ENCODE measurements around the gene CEACAM8.
"Not testable (repeated sequence)": the region's sequence is repeated elsewhere in the genome, so short reads cannot be mapped to it uniquely, and the experiment has no call there.

The CEACAM8 gene

DNA sequence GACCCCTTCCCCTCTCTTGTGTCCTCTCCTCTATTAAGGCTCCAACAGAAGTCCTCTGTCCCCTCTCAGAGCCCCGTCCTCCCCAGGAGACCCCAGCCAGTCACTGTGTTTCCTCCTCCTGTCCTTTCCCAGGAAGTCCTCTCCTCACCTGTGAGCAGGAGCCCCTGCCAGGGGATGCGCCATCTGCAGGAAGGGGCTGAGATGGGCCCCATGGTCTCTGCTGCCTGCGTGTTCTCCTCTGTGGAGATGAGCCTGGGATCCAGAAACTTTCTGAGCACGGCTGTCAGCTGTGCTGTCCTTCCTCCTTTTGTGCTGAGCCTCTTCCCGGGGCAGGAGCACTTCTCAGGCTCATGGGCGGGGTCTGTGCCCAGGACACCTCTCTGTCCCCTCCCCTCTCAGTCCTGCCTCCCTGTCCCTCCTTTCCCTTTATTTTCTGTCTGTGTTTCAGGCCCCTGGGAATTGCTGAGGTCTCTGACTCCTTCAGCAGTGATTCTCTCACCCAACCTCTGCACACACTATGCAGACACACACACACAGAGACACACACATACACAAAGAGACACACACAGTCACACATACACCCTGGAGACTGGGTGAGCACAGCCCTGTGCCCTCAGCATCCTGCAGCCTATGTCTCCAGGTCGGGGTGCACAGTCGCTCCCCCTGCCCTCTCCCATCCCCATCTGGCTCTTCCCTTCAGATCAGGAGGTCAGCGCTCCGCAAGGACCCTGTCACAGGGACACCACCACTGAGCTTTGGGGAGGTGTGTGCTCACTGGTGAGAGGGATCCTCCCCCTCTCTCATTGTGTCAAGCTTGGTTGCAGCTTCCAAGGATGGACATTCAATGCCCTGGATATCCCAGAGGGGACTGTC lies at the start of gene CEACAM8:
TSS of gene CEACAM8 (minus strand) at position 308 of the 873 bp plus-strand sequence. CDS start at position 212, 96 bp downstream.
- DNase-seq = no peak

DNA sequence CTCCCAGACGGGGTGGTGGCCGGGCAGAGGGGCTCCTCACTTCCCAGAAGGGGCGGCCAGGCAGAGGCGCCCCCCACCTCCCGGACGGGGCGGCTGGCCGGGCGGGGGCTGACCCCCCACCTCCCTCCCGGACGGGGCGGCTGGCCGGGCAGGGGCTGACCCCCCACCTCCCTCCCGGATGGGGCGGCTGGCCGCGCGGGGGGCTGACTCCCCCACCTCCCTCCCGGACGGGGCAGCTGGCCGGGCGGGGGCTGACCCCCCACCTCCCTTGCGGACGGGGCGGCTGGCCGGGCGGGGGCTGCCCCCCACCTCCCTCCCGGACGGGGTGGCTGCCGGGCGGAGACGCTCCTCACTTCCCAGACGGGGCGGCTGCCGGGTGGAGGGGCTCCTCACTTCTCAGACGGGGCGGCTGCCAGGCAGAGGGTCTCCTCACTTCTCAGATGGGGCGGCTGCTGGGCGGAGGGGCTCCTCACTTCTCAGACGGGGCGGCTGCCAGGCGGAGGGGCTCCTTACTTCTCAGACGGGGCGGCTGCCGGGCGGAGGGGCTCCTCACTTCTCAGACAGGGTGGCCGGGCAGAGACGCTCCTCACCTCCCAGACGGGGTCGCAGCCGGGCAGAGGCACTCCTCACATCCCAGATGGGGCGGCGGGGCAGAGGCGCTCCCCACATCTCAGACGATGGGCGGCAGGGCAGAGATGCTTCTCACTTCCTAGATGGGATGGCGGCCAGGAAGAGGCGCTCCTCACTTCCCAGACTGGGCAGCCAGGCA lies 44.8 kb upstream of the CEACAM8 start:
- DNase-seq = not testable (repeated sequence)

DNA sequence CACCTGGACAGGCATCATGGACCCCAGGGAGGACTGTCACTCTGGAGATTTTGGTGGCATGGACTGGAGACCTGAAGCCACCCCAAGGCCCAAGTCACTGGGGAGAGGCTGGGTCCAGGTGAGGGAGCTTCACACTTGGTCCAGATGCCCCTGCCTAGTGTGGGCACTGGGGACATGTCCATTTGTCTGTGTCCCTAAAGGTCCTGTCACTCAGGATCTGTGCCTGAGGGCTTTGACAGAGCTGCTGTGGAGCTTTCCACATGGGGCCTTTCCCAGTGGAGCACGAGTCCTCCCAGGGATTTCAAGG lies 40.5 kb upstream of the CEACAM8 start:
- no peak for DNase-seq

DNA sequence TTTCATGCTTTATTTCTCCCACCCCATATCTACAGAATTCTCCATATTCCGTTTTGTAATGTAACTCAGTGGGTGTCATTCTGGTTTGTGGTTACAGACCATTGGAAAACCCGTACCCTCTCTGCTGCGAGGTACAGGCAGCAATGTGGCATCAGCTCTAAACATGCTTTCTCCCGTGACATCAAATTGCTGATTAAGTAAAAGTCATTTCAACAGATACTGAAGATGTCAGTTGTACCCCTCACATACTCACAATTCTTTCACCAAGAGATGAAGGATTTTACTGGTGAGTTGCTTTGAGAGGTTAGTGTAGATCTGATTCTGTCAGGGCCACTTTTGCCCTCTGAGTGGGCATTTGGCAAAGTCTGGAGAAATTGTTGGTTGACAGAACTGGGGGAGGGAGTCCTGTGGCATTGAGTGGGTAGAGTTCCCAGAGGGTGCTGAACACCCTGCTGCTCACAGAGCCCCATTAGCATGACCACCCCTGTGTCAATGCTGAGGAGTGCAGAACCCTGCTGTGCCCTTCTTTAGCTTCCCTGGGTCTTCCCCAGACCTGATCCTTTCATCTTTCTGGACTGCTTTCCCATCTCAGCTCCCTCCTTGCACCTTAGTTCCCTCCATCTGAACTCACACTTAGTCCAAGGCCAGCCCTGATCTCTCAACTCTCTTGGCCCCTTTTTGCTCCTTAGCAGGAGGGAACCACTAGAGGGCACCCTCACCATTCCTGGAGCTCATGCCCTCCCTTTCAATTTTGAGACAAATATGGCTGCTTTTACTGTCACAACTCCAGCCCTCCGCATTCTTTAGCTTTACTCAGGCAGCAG lies 39.9 kb upstream of the CEACAM8 start:
- DNase-seq = peak; percentile 75

DNA sequence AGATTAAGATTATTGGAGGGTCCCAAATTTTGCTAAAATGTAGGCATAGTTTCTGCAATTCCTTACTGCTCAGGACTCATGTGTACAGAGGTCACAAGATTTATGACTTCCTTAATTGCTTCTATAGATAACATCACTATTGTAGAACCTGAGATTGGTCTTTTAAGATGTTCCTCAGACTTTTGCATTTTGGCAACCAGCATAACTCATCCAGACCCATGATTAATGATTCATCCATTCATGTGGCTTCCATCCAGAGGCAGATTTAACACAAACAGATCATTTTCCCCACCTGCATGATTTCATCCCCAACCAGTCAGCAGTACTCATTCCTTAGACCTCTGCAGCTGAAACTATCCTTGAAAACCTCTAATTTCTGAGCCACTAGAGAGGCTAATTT lies 34.5 kb upstream of the CEACAM8 start:
- DNase-seq = no peak

DNA sequence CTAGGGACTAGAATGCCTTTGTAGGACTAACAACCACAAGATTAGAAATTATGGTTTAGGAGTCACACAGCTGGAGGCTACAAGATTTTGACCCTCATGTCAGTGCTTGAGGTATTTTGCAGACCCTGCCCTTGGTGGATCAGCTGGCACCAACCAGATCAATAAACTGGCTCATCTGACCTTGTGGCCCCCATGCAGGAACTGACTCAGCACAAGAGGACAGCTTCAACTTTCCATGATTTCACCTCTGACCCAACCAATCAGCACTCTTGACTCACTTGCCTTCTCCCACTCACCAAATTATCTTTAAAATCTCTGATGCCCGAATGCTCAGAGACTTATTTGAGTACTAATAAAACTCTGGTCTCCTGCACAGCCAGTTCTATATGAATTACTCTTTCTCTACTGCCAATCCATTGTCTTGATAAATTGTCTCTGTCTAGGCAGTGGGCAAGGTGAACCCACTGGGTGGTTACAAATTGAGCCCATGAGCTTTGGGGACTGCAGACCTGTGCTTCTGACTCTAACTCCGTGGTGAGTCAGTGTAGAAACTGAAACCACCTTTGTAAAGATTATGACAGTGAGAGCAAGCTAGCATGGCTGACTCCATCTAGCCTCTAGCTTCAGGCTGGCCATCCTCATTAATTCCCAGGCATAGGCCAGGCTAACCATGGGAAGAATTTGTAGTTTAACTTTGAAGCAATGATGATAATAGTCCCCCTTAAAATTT lies 33.9 kb upstream of the CEACAM8 start:
- DNase-seq = no peak

DNA sequence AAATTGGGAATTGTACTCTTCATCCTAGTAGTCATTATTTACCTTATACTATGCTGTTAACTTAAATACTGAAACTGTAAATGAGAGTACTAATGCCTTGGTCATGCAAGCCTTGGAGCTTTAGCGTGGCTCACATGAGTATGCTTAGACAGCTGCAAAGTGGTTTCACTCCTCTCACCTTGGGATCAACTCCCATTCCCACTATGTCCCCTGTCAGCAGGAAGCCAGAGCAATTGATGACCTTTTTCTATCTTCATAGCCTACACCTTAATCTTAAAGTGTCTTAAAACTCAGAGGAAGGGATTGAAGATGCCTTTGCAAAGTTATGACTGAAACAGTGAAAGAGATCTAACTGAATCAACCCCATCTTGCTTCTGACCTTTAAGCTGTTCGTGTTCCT lies 33.2 kb upstream of the CEACAM8 start:
- DNase-seq = no peak

DNA sequence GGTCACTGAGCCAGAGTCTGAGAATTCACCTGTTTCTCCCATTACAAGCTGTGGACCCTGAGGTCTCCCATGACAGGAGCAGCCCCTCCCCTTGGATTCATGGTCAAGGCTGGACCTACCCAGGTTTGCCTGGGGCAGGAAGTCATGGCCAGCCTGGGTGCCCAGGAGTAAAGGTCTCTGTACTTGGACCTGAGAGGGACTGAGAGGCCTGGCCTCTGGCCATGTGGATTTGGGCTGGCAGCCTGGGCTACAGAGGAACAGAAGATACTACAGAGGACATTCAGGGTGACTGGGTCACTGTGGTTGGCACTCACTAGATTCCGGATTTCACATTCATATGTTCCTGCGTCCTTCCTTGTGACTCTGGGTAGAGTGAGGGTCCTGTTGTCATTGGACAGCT lies 31.5 kb upstream of the CEACAM8 start:
- no peak for DNase-seq

DNA sequence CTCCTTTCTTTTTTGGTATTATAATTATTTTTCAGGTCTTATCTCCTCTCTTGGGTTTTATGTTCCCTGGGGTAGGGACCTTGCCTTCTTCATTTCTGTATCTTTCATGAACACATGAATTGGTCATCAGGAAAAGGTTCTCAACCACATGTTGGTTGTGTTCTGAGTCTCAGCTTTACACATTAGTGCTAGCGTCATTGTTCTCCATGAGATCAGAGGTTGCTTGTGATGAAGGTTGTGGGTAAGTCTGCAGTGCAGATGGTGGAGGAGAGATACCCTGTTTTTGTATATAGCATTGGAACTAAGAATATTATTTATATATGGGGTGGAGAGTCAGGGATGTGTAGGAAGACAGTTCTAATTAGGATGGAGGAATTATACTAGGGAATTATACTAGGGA lies 24.5 kb upstream of the CEACAM8 start:
- DNase-seq = no peak

DNA sequence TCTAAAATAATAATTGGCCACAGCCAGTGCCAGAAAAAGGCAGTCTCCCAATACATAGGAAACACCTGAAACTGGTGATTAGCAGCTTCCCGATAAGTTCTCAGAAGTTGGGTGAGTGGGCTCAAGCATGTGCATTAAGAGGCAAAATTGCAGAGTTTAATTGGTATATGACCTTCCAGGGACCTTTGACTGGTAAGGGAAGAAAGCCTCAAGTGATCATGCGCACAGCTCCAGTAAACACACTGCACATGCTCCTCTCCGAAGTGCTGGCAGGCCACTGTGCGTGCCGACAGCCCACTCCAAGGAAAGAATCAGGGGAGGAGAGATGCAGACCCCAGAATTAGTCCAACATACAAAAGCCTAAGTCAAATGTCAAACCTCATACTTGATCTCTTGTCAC lies 18.9 kb upstream of the CEACAM8 start:
- no peak for DNase-seq

DNA sequence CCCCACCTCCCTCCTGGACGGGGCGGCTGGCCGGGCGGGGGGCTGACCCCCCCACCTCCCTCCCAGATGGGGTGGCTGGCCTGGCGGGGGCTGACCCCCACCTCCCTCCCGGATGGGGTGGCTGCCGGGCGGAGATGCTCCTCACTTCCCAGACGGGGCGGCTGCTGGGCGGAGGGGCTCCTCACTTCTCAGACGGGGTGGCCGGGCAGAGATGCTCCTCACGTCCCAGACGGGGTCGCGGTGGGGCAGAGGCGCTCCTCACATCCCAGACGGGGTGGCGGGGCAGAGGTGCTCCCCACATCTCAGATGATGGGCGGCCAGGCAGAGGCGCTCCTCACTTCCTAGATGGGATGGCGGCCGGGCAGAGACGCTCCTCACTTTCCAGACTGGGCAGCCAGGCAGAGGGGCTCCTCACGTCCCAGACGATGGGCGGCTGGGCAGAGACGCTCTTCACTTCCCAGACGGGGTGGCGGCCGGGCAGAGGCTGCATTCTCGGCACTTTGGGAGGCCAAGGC lies 15.7 kb upstream of the CEACAM8 start:
- not testable (repeated sequence) for DNase-seq

DNA sequence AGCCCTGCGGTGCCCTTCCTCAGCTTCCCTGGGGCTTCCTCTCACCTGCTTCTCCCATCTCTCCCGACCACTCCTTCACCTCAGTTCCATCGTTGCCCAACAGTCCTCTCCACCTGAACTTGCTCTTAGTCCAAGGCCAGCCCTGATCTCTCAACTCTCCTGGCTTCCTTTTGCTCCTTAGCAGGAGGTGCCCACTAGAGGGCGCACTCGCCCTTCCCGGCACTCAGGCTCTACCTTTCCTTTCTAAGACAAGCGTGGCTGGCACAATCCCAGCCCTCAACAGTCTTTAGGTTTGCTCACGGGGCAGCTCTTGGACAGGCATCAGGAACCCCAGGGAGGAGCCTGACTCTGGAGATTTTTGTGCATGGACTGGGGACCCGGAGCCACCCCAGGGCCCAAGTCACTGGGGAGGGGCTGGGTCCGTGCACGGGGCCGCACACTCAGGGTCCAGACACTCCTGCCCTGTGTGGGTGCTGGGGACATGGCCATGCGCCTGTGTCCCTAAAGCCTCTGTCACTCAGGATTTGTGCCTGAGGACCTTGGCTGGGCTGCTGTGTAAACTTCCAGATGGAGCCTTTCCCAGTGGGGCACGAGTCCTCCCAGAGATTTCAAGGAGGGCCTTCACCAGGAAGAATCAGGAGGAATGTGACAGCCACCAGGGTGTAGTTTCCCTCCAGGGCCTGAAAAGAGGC lies 12.1 kb upstream of the CEACAM8 start:
- peak; percentile 72 for DNase-seq

DNA sequence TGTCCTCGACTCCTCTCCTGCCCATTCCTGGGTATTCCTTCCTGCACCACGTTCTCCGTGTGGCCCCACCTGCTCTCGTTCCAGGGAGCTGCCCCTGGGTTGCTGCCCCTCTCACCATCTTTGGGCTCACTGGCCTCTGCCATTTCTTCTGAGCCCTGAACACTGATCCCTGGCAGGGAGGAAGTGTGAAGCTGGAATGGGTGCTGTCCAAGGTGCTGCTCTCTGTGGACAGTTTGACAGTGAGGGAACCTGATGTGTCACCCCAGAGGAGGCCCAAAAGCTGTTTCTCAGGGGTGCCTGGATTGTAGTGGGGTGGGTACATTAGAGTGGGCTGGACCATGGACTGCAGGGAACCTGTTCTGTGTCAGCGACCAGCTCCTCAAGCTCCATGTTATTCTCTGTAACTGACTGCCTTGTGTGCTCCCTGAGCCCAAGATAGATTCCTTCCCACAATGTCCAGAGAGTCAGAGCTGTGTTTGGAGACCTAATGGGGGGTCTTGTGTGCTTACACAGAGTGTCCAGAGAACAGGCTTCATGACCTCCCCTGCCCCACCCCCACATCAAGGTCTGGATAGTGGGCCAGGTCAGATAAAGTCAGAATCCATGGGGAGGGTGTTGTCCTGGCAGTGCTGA lies 7.2 kb upstream of the CEACAM8 start:
- DNase-seq = peak; percentile 67

DNA sequence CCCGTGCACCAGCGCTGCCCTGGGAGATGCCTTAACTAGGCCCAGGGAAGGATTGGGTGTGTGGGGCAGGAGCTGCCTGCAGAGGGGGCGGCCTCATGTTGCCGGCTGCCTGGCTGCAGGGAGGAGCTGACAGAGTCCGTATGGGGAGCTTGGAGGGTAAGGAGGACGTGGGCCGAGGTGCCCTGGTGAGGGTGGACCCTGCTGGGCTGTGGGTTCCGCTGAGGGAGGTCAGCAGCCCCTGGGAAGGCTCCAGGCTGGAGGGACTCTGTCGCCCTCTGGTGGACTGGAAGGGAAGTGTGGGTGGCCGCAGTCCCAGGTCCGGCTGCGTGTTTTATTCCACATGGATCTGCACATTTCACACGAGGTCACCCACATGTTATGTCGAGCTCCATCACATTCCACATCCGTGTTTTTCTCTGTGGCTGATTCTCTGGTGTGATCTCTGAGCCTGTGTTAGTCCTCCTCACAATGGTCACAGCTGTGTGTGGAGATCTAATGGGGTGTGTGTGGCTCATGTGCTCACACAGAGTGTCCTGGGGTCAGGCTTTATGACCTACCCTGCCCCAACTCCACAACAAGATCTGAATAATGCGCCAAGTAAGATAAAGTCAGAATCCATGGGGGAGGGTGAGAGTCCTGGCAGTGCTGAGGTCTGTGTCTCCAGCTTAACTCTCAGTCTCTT lies 1.8 kb upstream of the CEACAM8 start:
- peak; percentile 39 for DNase-seq

DNA sequence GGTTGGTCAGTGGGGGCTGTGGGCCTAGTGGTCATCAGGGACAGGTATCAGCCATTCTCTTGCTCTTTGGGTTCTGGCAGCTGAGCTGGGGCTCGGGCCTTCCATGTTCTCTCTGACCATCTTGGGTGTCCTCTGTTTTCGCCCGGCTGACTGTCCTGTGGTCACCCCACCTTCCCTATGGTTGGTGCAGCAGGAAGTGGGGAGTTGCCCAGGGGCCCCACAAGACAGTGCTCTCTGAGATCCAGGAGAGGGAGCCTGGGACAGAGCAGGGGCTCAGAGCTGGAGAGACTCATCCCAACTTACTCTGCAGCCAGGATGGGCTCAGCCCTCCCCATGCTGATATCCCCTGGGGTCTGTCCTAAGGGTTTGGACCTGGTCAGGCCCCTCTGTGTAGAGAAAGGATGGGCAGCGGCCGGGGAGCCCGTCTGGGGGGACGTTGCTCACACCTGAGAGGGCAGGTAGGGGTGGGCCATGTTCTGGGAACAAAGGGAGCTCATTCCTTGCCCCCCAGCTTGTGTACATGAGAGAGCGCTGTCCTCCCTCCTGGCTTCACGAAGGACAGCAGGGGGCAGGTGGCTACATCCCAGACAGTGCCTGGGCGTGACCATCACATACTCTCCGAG lies 937 bp upstream of the CEACAM8 start:
- no peak for DNase-seq

DNA sequence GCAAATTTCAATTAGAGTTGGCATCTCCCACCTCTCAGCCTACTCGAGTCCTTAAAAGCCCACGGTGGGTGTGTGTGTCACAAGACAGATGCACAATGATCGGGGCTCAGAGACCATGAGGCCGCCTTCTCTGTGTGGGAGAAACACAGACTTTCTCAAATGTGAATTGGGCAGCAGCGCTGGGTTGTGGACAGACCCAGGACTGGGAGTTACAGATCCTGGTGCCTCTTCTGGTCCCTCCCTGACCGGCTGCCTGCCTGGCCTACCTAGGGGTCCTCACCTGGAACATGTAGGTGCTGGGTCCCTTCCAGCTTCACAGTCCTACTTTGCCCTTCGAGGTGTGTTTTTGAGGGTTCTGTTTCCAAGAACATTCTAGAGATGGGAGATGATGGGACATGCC lies 4.9 kb downstream of the CEACAM8 start:
- no peak for DNase-seq

DNA sequence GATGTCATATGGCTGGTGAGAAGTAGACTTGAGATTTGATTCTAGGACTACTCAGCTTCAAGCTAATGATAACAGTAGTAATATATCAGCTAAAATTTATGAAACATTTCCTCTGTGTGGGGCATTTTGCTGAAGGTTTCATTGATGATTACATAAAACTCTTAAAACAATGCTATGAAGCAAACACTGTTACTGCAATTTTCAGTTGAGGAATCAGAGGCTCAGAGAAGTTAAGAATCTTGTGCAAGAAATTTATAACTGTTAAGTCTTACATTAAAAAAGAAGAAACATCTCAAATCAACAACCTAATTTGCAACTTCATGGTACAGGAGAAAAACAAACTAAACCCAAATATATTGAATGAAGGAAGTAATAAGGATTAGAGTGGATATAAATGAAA lies 10.3 kb downstream of the CEACAM8 start:
- no peak for DNase-seq

DNA sequence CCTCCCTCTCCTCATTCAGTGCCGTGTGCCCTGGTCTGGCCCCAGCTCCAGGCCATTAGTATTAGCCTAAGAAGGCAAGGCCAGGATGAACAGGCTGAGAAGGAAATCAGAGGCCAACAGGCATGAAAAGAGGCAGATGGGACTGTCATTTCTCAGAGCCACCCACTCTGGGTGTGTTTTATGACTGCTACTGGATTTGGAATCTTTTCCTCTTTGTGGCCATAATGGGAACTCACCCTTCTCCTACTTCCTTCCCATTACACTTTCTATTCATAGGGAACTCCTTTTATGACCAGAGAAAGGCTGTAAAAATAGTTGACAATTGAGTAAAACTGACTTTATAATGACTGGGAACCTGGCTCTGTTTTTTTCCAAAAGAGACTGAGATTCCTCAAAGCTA lies 17.7 kb downstream of the CEACAM8 start:
- DNase-seq = no peak

DNA sequence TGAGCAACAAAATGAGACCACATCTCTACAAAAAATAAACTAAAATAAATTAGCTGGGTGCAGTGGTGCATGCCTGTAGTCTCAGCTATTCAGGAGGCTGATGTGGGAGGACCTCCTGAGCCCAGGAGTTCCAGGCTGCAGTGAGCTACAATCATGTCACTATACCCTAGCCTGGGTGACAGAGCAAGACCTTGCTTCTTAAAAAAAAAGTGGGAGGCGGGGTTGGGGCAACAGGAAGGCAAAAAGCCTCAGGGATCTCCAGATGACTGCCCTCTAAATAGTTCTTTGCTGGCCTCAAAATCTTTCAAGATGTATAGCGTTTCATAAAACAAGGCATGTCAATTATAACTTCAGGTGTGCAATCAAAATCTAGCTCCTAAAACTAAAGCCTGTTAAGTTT lies 18.5 kb downstream of the CEACAM8 start:
- DNase-seq = no peak

DNA sequence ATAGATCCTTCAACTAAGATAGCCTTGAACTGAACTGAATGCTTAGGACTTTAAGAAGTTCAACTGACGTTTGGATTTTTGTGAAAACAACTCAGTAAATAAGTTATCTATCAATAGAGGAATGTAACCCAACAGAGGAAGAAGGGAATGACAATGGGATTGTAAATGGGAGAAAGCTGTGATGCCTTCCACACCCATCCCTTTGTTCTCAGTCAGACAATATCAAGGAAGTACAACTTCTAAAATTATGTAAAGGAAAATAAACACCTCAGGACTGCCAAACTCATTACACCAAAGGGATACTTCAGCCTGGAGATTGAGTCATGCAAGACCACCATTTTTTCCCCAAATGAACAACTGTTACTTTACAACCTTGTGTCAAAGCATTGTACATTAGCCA lies 21.1 kb downstream of the CEACAM8 start:
- no peak for DNase-seq
